CD4-positive, alpha-beta T cell treated with Interleukin-17A for 1 hour (primary cell): Measurements from ENCODE around the gene COL26A1.

Experiments used
- DNase-seq: peaks from one replicate; pipeline ENCODE4 v3.0.0-alpha.2; 2020

COL26A1 gene

GRCh38 chr7:101537205-101537604 lies 174.5 kb downstream of the COL26A1 start:
- DNase-seq, result no peak

- DNase-seq, result no peak
Observed at GRCh38 chr7:101537935-101538595, 175.4 kb downstream of the COL26A1 start.

GRCh38 chr7:101538596-101539459 lies 176.2 kb downstream of the COL26A1 start:
- DNase-seq, result peak; percentile 34

- no peak for DNase-seq
Observed at GRCh38 chr7:101539784-101540183, 177.1 kb downstream of the COL26A1 start.

- peak; percentile 65 for DNase-seq
Observed at GRCh38 chr7:101542527-101543241, 180.0 kb downstream of the COL26A1 start.

- DNase-seq, result no peak
Observed at GRCh38 chr7:101543242-101543766, 180.6 kb downstream of the COL26A1 start.

- no peak for DNase-seq
Observed at GRCh38 chr7:101543846-101544245, 181.2 kb downstream of the COL26A1 start.

- DNase-seq, result no peak
Observed at GRCh38 chr7:101545441-101546190, 182.9 kb downstream of the COL26A1 start.

GRCh38 chr7:101546308-101546936 lies 183.7 kb downstream of the COL26A1 start:
- DNase-seq, result no peak

- DNase-seq, result no peak
Observed at GRCh38 chr7:101547022-101547915, 184.6 kb downstream of the COL26A1 start.

- no peak for DNase-seq
Observed at GRCh38 chr7:101547916-101548661, 185.4 kb downstream of the COL26A1 start.

- no peak for DNase-seq
Observed at GRCh38 chr7:101549734-101550133, 187.1 kb downstream of the COL26A1 start.

GRCh38 chr7:101550641-101551541 lies 188.2 kb downstream of the COL26A1 start:
- DNase-seq, result no peak

GRCh38 chr7:101553018-101553770 lies 190.5 kb downstream of the COL26A1 start:
- DNase-seq, result no peak

GRCh38 chr7:101553771-101554445 lies 191.2 kb downstream of the COL26A1 start:
- DNase-seq, result no peak

- DNase-seq, result no peak
Observed at GRCh38 chr7:101554584-101555268, 192.1 kb downstream of the COL26A1 start.

GRCh38 chr7:101555269-101555920 lies 192.7 kb downstream of the COL26A1 start:
- DNase-seq, result no peak
